ENCODE results near the gene THBS3.

- no peak for TF ChIP-seq CTCF (IDR thresholded peaks at IDR 0.05; ENCODE audit: poor library complexity, severe bottlenecking)
- TF ChIP-seq RAD21 (conservative IDR thresholded peaks at IDR 0.05), result no peak
Observed at GRCh38 chr1:155219592-155220031, 11.9 kb upstream of the THBS3 start.

Data from neural cell (in vitro differentiated cells).